Measurements from ENCODE around the gene GALNT12. TPM values are rescaled to one million over a fixed set of nuclear protein-coding genes. Genes with fewer than 3 reads are reported as not detected.
A peak's percentile ranks its signal among the peaks of the same experiment; 100 is the strongest.

The GALNT12 gene
- total RNA-seq, 2 donors from 2014 or later: 4.1 to 5.5 TPM

GRCh38 chr9:98790134-98790841 is 17.2 kb upstream of the GALNT12 start:
- no peak overlapping the region for H3K27ac Mint-ChIP-seq
- no peaks in the 10 kb centered on the region for H3K27me3 Mint-ChIP-seq
- peaks cover 12% of the 10 kb centered on the region for H3K4me1 Mint-ChIP-seq
- ATAC-seq (replicated peaks): no peak
- H3K4me3 Mint-ChIP-seq: no peak overlapping the region
- peaks cover 10% of the 10 kb centered on the region for H3K36me3 Mint-ChIP-seq (ENCODE audit: low read depth)
- H3K9me3 Mint-ChIP-seq: no peaks in the 10 kb centered on the region

GRCh38 chr9:98790842-98791607 is 16.4 kb upstream of the GALNT12 start:
- Mint-ChIP-seq H3K9me3 (no peaks in the 10 kb centered on the region), H3K4me3 (no peak overlapping the region), H3K4me1 (peaks cover 17% of the 10 kb centered on the region), H3K36me3 (ENCODE audit: low read depth) (peaks cover 10% of the 10 kb centered on the region), H3K27me3 (no peaks in the 10 kb centered on the region), H3K27ac (no peak overlapping the region)
- ATAC-seq (replicated peaks): peak; percentile 80

GRCh38 chr9:98791608-98792490 is 15.6 kb upstream of the GALNT12 start:
- Mint-ChIP-seq H3K4me1 (peaks cover 17% of the 10 kb centered on the region), H3K27me3 (no peaks in the 10 kb centered on the region), H3K4me3 (no peak overlapping the region), H3K9me3 (no peaks in the 10 kb centered on the region), H3K27ac (no peak overlapping the region), H3K36me3 (ENCODE audit: low read depth) (peaks cover 10% of the 10 kb centered on the region)
- ATAC-seq (replicated peaks): no peak

GRCh38 chr9:98793031-98793430 is 14.4 kb upstream of the GALNT12 start:
- ATAC-seq (replicated peaks): no peak
- peaks cover 17% of the 10 kb centered on the region for H3K4me1 Mint-ChIP-seq
- no peak overlapping the region for H3K4me3 Mint-ChIP-seq
- H3K36me3 Mint-ChIP-seq (ENCODE audit: low read depth): peaks cover 10% of the 10 kb centered on the region
- no peak overlapping the region for H3K27ac Mint-ChIP-seq
- no peaks in the 10 kb centered on the region for H3K27me3 Mint-ChIP-seq
- H3K9me3 Mint-ChIP-seq: no peaks in the 10 kb centered on the region

DNA sequence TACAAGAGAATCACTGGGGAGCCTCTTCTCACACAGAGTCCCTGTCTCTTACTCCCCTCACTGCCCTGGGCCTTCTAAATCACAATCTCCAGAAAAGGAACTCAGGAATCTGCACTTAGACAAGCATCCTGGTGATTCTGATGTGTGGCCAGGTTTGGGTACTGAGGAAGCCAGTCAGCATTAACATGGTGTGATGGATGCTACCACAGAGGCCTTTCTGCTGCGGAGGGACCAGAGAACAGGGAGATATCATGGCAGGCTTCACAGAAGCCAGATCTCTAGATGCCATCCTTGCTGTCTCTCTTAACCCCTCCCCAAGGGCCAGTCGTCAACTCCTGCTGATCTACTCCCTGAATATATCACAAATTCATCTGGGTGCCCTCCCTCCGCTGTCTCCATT is 12.7 kb upstream of the GALNT12 start:
- no peaks in the 10 kb centered on the region for H3K27me3 Mint-ChIP-seq
- no peaks in the 10 kb centered on the region for H3K9me3 Mint-ChIP-seq
- H3K4me1 Mint-ChIP-seq: peaks cover 17% of the 10 kb centered on the region
- no peak for ATAC-seq (replicated peaks)
- no peak overlapping the region for H3K27ac Mint-ChIP-seq
- H3K36me3 Mint-ChIP-seq (ENCODE audit: low read depth): no peaks in the 10 kb centered on the region
- peak overlapping the region; percentile 74 for H3K4me3 Mint-ChIP-seq

DNA sequence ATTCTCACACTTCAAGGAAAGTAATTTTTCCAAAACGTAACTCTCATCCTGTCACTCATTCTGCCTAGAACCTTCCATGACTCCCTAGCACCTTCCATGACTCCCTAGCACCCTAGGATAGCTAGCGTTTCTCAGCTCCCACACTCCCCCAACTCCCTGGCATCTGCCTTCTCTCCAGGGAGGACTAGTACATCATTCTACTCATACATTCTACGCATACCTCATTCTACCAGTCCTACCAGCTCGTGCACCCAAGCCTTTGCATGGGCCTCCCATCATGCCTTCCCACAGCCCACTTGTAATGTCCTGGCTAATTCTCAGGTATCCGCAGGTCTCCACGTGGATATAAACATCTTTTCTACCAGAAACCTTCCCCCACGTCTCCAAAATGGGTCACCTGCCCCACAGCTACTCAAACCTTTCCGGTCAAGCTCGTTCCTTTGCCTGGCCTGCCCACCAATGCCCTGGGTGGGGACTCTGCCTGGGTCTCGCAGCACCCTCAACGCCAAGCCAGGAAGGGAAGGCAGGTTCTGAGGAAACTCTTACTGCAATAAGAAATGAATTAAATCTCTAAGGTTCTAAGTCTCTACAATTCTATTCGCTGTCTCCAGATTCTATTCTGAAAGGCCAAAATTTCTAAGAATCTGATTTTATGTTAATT is 12.0 kb upstream of the GALNT12 start:
- no peaks in the 10 kb centered on the region for H3K36me3 Mint-ChIP-seq (ENCODE audit: low read depth)
- H3K9me3 Mint-ChIP-seq: no peaks in the 10 kb centered on the region
- no peak for ATAC-seq (replicated peaks)
- no peak overlapping the region for H3K27ac Mint-ChIP-seq
- H3K27me3 Mint-ChIP-seq: no peaks in the 10 kb centered on the region
- H3K4me1 Mint-ChIP-seq: peaks cover 17% of the 10 kb centered on the region
- H3K4me3 Mint-ChIP-seq: peak overlapping the region; percentile 74

DNA sequence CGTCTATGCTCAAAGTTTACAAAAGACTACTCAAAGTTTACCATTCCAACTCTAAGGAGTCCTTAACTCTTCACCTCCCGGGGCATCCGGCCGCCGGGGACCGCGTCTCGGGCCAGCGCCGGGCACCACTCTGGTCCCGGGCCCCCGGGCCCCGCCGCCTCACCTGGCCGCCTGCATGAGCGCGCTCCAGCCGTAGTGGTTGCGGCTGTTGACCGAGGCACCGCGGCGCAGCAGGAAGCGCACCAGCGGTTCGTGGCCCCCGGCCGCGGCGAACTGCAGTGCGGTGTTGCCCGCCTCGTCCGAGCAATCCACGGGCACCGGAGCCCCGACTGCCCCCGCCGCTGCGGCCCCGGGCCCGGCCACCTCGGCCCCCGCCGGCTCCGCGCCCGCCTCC is 11.5 kb upstream of the GALNT12 start:
- H3K4me1 Mint-ChIP-seq: peaks cover 17% of the 10 kb centered on the region
- H3K9me3 Mint-ChIP-seq: no peaks in the 10 kb centered on the region
- no peak overlapping the region for H3K27ac Mint-ChIP-seq
- peak; percentile 54 for ATAC-seq (replicated peaks)
- H3K36me3 Mint-ChIP-seq (ENCODE audit: low read depth): no peaks in the 10 kb centered on the region
- H3K4me3 Mint-ChIP-seq: peak overlapping the region; percentile 74
- no peaks in the 10 kb centered on the region for H3K27me3 Mint-ChIP-seq

- Mint-ChIP-seq H3K27me3 (no peaks in the 10 kb centered on the region), H3K36me3 (ENCODE audit: low read depth) (no peaks in the 10 kb centered on the region), H3K4me3 (peak within 1 kb of the TSS; percentile 85), H3K9me3 (no peaks in the 10 kb centered on the region), H3K27ac (peak within 1 kb of the TSS; percentile 33), H3K4me1 (peaks cover 17% of the 10 kb centered on the region)
- ATAC-seq (replicated peaks): peak; percentile 90
These were observed 10.9 kb upstream of the GALNT12 start, which contains the start of gene ANKS6 for GRCh38 chr9:98796364-98797101. TSS of gene ANKS6 (minus strand) at chr9:98796555. CDS start at chr9:98796491, 64 bp downstream.

DNA sequence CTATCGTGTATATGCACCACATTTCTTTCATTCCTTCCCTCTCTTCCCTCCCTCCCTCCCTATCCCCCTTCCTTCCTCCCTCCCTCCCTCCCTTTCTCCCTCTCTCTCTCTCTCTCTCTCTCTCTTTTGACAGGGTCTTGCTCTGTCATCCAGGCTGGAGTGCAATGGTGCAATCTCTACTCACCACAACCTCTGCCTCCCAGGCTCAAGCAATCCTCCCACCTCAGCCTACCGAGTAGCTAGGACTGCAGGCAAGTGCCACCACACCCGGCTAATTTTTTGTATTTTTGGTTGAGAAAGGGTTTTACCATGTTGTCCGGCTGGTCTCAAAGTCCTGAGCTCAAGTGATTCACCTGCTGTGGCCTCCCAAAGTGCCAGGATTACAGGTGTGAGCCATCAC is 10.0 kb upstream of the GALNT12 start:
- ATAC-seq (replicated peaks): no peak
- peak overlapping the region; percentile 85 for H3K4me3 Mint-ChIP-seq
- peaks cover 4% of the 10 kb centered on the region for H3K27me3 Mint-ChIP-seq
- H3K9me3 Mint-ChIP-seq: no peaks in the 10 kb centered on the region
- H3K4me1 Mint-ChIP-seq: peaks cover 17% of the 10 kb centered on the region
- H3K27ac Mint-ChIP-seq: no peak overlapping the region
- no peaks in the 10 kb centered on the region for H3K36me3 Mint-ChIP-seq (ENCODE audit: low read depth)

DNA sequence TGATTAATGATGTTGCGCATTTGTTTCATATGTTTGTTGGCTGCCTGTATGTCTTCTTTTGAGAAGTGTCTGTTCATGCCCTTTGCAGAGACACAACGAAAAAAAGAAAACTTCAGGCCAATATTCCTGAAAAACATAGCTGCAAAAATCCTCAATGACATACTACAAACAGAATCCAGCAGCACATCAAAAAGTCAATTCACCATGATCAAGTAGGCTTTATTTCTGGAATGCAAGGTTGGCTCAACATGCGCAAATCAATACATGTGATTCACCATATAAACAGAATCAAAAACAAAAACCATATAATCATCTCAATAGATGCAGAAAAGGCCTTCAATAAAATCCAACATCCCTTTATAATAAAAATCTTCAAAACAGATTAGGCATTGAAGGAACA is 9.2 kb upstream of the GALNT12 start:
- Mint-ChIP-seq H3K4me3 (no peak overlapping the region), H3K4me1 (peaks cover 17% of the 10 kb centered on the region), H3K9me3 (no peaks in the 10 kb centered on the region), H3K36me3 (ENCODE audit: low read depth) (no peaks in the 10 kb centered on the region), H3K27ac (no peak overlapping the region), H3K27me3 (peaks cover 5% of the 10 kb centered on the region)
- ATAC-seq (replicated peaks): no peak

DNA sequence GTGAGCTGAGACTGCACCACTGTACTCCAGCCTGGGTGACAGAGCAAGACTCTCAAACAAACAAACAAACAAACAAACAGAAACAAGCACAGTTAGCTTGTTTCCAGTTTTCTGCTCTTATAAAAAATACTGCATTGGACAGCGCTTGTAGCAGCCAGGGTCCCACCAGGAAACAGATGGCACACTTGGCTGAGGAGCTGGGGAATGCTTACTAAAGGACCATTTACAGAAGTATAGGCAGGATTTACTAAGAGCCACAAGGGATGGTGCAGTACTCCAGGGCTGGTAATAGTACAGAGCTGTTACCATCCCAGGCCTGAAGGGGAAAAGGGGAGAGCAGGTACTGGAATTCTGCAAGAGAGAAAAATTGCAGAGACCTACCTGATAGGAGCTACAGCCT is 5.9 kb upstream of the GALNT12 start:
- H3K27ac Mint-ChIP-seq: no peak overlapping the region
- peaks cover 10% of the 10 kb centered on the region for H3K27me3 Mint-ChIP-seq
- no peaks in the 10 kb centered on the region for H3K36me3 Mint-ChIP-seq (ENCODE audit: low read depth)
- no peak for ATAC-seq (replicated peaks)
- no peak overlapping the region for H3K4me3 Mint-ChIP-seq
- H3K9me3 Mint-ChIP-seq: no peaks in the 10 kb centered on the region
- no peaks in the 10 kb centered on the region for H3K4me1 Mint-ChIP-seq

DNA sequence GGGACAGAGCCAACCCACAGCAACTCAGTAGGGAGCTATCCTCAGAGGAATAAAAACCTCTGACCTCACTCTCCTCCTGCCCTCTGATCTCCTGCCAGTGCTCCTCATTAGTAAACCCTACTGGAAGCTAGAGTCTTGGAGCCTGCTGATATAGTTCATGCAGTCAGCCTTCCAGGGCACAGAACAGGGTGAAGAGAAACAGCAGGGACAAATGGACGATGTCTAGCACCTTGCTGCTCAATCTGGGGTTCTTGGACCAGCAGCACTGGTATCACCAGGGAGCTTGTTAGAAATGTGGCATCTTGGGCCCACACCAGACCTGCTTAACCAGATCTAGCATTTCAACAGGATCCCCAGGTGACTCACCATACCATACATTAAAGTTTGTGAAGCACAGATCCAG is 5.5 kb upstream of the GALNT12 start:
- Mint-ChIP-seq H3K4me1 (peaks cover 1% of the 10 kb centered on the region), H3K27ac (no peak overlapping the region), H3K9me3 (no peaks in the 10 kb centered on the region), H3K4me3 (no peak overlapping the region), H3K36me3 (ENCODE audit: low read depth) (no peaks in the 10 kb centered on the region), H3K27me3 (peaks cover 10% of the 10 kb centered on the region)
- ATAC-seq (replicated peaks): no peak

- no peak for ATAC-seq (replicated peaks)
- H3K4me1 Mint-ChIP-seq: peaks cover 10% of the 10 kb centered on the region
- H3K4me3 Mint-ChIP-seq: no peak overlapping the region
- H3K36me3 Mint-ChIP-seq (ENCODE audit: low read depth): no peaks in the 10 kb centered on the region
- H3K9me3 Mint-ChIP-seq: no peaks in the 10 kb centered on the region
- H3K27ac Mint-ChIP-seq: no peak overlapping the region
- H3K27me3 Mint-ChIP-seq: peaks cover 10% of the 10 kb centered on the region
These were observed 3.4 kb upstream of the GALNT12 start for GRCh38 chr9:98804083-98804482.
